Measurements from ENCODE around the gene EMX2.
"Not testable (repeated sequence)": the region's sequence is repeated elsewhere in the genome, so short reads cannot be mapped to it uniquely, and the experiment has no call there.

EMX2 gene

DNA sequence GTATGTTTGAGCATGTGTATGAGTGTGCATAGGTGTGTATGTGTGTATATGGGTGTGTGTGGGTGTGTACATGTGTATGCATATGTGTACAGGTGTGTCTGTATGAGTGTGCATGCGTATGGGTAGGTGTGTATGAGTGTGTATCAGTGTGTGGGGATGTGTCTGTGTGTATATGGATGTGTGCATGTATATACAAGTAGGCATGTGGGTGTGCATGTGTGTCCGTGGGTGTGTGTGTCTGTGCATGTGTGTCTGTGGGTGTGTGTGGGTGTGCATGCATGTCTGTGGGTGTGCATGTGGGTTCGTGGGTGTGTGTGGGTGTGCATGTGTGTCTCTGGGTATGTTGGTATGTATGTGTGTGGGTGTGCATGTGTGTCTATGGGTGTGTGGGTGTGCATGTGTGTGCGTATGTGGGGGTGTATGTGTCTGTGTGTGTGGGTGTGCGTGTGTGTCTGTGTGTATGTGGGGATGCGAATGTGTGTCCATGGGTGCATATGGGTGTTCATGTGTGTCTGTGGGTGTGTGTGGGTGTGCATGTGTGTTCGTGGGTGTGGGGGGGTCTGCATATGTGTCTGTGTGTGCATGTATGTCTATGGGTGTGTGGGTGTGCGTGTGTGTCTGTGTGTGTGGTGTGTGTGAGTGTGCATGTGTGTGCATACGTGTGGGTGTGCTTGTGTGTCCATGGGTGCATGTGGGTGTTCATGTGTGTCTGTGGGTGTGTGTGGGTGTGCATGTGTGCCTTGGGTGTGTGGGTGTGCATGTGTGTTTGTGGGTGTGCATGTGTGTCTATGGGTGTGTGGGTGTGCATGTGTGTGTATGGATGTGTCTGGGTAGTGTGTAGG lies 20.6 kb downstream of the EMX2 start:
- DNase-seq = no peak

DNA sequence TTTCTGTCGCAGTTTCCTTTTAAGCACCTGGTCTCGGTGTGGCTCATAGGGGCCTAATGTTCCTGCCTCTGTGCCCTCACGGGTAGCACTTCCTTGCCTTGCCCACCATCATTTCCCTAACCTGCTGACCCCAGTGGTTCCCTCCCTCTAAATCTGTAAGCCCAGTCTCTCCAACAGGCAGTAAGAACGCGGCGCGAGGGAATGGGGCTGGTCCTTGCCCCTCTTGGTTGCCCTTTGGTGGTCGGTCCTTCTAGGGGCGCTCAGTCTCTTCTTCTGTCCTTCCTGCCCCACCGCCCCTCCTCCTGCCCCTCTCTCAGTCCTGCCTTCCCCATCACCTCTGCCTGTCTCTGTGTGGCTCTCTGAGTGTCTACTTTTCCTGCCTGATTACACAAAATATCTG lies 21.2 kb downstream of the EMX2 start:
- DNase-seq = no peak

DNA sequence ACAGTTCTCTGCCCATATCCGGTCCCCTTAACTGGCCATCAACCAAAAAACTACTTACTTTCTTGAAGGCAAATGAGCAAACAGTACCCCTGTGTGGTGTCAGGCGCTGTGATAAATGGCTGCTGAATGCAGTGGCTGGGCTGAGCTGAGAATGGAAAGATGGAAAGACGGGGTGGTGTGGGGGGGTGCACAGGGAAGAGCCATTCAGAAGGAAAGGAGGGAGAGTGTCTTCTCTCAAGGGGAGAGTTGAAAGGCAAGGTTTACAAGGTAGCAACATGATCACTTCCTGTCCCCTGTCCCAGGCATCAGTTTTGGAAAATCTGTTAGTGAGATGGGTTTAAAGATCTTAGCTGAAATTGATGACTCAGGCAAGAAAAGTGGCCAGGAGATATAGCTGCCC lies 22.5 kb downstream of the EMX2 start:
- no peak for DNase-seq

DNA sequence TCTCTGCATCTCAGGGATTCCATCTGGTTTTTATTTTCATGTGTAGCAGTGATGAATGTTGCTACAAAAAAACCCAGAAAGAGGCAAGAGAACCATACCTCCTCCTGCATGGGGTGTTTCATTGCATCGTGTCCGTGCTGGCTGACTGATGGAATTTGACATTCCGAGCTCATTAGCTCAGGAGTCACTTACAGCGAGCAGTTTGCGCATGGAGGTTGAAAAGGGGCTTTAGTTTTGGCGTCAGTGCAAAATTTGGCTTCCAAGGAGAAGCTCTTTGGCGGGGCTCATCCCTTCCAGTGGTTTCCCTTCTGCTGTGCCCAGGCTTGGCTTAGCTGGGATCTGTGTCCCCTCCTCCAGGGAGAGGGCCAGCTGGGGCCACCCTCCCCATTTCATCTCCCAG lies 25.8 kb downstream of the EMX2 start:
- DNase-seq = no peak

DNA sequence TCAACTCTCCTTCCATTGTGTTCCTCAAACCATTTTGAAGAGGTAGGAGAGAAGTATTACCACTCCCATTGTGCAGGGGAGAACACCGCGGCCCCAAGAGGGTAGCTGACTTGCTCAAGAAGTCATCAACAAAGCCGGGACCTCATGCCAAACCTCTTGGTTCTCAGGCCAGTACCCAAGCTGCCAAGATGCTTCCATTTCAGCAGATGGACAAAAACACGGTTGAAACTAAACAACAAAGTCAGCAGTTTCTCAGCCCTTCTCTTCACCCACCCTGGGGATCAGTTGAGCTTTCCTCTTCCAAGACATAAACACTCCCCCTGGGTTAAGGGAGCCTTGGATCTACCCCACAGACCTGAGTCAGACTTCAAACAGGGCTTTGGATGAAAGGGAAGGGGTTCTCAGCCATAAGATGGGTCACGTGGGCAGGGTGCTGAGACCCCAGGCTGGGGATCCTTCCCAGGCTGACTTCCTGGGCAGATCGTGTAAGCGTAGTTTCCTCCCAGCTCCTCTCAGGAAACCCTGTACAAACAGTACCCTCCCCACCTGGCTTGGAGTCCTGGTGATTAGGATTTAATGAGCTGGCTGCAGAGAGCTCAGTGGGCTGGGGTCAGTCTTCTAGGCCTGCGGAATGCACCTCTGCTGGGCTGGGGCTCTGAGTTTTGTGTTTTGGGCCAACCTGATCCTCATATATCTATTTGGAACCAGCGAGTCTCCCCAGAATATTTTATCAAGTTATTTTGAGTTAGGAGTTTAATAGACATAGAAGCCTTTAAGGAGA lies 27.3 kb downstream of the EMX2 start:
- no peak for DNase-seq

DNA sequence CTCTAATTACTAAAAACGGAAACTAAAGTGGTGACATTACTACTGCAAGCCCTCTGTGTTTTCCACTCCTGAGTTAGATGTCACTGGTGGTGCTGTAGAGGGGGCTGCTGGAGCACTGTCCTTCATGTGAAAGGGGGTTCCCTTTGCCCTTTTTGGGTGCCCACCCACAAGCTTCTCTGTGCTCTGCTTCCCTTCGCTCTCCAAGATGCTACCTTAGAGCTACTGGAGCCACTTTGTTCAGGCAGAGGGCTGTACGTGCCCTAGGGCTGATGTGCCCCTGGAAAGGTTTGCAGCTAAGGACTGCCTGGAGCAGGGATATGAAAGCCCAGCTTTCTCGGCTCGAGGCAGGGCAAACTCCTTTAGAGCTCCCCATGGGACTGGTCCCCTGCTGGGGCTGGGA lies 28.3 kb downstream of the EMX2 start:
- DNase-seq = no peak

DNA sequence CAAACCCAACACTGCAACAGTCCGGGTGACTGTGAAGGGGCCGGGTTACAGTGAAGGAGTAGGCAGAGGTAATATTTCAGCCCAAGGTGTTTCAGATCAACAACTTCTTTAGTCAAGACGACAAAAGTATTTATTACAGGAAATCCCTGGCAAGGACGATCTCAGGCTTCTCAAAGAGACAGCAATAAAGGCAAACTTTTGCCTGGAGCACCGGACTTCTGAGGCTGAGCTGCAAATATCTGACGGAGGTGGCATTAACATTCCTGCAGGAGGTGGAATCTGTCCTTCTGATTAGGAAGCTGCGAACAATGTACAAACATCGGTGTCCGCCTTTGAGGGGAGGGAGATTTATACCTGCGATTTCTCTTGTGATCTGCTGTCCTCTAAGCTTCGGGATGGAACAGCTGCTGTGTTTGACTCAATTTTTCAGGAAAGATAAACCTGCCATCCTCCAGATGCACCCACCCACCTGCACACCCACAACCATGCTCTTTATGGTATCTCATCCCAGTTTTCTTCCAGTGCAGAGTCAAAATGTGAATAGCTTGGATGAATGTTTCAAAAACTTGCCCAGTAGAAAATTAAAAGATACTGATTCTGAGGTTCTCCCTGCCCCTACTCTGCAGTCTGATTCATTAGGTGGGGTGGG lies 32.1 kb downstream of the EMX2 start:
- DNase-seq = no peak

DNA sequence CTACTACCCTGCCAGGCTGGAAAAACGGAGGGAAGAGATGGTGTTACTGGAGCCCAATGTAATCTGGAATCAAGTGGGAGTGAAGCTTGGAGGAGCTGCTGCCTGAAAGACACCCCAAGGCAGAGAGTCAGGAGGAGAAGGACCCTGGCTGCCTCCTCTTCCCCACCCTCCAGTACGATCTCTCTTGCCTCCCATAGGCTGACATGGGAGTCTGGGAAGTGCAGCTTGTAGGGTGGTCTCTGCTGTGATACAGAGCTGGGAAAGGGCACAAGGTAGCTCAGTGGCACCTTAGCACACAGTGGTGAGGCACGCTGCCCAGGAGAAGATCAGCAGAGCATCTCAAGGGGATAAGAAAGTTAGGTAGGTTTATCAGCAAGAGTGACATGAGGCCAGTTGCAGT lies 35.9 kb downstream of the EMX2 start:
- DNase-seq = no peak

DNA sequence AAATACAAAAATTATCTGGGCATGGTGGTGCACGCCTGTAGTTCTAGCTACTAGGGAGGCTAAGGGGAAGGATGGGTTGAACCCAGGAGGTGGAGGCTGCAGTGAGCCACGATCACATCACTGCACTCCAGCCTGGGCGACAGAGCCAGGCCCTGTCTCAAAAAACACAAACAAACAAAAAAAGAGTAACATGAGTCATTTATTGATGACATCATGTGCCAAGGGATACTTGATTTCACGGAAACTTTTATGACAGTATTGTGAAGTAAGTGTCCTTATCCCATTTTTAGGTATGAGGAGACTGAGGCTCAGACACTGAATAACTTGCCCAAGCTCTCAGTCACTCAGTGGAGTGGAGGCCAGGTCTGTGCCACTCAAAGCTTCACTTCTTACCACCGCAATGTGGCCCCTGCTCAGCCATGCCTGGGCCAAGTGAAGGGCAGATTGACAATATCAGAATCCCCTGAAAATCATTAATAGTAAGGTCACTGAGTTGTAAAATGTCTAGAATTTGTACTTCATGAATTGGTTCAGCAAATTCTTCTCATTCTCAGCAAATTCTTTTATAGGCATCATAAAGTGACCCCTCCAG lies 36.5 kb downstream of the EMX2 start:
- no peak for DNase-seq

DNA sequence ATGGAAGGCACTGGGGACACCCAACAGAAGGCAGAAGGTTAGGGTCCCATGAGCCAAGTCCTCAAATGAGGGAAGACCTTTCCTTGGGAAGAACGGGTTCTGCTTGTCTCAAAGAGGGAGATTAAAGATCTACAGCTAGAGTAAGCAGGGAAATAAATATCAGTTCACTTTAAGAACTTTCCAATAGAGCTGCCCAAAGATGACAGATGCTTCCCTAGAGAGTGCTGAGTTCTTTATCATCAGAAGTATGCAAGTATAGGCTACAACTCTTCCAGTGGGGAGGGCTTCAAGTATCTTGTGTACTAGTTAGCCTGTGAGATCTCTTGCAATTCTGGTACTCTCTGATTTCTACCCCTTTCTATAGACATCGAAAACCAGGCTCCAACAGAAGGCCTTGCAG lies 39.4 kb downstream of the EMX2 start:
- DNase-seq = no peak

DNA sequence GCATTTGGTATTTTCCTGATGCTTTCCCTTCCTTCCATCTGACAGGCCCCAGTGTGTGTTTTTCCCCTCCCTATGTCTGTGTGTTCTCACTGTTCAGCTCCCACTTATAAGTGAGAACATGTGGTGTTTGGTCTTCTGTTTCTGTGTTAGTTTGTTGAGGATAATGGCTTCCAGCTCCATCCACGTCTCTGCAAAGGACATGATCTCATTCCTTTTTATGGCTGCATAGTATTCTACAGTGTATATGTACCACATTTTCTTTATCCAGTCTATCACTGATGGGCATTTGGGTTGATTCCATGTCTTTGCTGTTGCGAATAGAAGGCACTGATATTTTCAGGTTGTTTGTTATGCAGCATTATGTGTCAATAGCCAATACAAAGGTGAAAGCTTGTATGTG lies 42.3 kb downstream of the EMX2 start:
- DNase-seq = not testable (repeated sequence)

DNA sequence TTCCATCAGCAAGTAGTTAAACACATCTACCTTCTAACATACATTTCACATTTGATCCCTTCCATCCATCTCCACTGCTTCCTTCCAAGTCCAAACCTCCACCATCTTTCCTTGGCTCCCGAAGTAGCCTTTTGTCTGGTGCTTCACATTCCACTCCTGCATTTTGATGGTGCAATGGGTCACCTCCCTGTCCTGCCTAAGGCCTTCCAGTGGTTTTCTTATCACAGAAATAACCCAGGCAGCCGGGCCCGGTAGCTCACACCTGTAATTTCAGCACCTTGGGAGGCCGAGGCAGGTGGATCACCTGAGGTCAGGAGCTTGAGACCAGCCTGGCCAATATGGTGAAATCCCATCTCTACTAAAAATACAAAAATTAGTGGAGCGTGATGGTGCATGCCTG lies 44.5 kb downstream of the EMX2 start:
- DNase-seq = no peak

DNA sequence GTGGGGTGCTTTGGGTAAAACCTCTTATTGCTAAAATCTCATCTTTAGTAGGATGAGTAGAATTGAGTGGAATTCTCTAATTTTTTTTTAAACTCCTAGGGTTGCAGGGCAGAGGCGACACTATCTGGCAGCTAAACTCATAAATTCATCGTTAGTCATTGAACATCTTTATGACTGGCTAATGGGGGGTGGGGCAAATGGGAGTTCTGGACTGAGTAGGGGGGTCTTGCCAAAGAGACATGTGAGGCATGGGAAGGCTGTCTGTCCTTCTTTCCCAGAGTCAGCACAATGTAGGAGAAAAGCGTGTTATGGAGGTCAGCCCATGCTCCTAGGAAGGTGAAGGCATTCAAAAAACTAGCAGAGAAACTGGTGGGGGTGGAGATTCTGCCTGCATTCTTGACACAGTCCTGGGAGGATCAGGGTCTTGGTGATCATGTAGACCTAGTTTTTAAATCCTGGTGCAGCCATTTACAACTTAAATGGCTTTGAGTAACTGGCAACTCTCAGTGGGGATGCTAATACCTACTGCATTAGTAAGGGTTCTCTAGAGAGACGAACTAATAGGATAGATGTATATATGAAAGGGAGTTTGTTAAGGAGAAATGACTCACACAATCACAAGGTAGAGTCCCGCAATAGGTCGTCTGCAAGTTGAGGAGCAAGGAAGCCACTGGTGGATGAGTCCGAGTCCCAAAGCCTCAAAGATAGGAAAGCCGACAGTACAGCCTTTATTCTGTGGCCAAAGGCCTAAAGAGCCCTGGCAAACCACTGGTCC lies 47.7 kb downstream of the EMX2 start:
- DNase-seq = no peak

DNA sequence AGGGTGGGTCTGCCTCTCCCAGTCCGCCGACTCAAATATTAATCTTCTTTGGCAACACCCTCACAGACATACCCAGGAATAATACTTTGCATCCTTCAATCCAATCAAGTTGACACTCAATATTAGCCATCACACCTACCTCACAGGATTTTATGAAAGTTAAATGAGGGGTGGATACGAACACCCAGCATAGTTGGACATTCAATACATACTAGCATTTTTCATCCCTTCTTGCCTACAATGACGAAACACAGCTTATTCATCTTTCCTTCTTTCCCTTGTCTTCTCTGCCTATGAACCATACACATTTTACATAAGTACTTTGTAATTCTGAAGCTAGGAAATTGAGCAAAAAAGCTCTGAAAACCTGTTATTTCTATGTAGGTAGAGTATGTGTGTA lies 48.5 kb downstream of the EMX2 start:
- no peak for DNase-seq

DNA sequence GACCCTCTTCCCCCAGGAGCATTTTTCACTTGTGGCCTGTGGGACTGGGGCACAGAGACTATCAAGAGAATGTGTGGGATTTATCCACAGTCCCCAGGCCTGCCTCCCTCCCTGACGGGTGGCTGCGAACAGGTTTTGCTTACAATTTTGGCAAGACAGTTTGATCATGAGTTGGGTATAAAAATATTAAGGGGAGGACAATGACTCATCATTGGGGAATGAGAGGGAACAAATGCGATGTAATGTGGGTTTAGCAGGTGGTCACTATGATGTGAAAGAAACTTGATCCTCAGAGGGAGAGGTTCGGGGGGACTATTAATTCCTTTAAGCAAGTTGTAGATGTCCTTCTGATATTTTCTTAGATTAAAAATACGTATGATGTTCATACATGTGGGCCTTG lies 52.2 kb downstream of the EMX2 start:
- no peak for DNase-seq

DNA sequence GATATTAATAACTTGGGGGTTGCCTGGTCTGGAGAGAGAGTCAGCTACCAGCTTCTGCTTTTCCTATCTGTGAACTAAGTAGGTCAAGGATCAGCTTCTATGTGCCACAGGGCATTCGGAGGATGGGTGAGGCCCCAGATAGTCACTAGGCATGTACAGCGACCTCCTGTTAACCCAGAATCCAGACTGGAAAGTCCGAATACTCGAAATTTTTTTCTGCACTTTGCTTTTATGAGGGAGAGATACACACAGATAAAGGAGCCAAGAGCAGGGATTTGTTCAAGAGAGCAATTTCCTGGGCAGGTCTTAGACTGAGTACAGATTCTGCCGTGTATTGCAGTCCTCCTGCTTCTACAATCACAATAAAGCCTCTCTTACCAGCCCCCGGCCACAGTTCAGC lies 54.2 kb downstream of the EMX2 start:
- no peak for DNase-seq

DNA sequence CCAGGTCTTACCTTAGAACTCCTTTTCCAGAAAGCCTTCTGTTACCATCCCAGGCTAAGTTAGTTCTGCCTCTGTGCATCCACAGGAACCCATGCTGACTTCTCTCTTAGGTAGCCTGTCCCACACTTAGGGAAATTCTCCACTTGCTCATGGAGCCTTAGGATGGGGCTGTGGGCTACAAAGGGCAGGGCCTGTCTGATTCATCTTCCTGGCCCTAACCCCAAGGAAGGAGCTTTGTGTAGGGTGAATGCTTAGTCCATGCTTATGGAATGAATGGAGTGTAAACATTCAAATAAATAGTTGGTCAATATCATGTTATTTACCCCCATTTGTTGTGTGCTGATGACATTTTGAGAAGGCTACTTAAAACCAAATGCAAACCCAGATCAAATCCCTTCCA lies 54.7 kb downstream of the EMX2 start:
- no peak for DNase-seq
